HepG2 (cell line): ENCODE data around the gene SPRYD3. TPM values are rescaled to one million over a fixed set of nuclear protein-coding genes. Genes with fewer than 3 reads are reported as not detected.

Source experiments
- AKAP8 ChIP-seq: sonication (generic); formaldehyde crosslinking; IDR thresholded peaks from 2 replicates; pipeline ENCODE4 v1.5.1; 2020; ENCODE audit warnings: mild to moderate bottlenecking, missing genetic modification reagents
- ATF1 ChIP-seq: IDR thresholded peaks from 2 replicates; pipeline ENCODE4 v1.6.1; 2016; ENCODE audit warnings: mild to moderate bottlenecking, control low read depth
- CBFB ChIP-seq: sonication (generic); formaldehyde crosslinking; IDR thresholded peaks from 2 replicates; pipeline ENCODE4 v1.4.0; 2020; ENCODE audit warnings: missing genetic modification reagents
- CEBPG ChIP-seq: IDR thresholded peaks from 2 replicates; pipeline ENCODE4 v1.6.1; 2016
- CHD4 ChIP-seq: fragments of 200-600 bp; sonication (generic); IDR thresholded peaks from 2 replicates; pipeline ENCODE4 v1.7.0; 2017; ENCODE audit warnings: mild to moderate bottlenecking, low read length, borderline replicate concordance
- CREM ChIP-seq, 2 experiments: sonication (generic) in 1 of 2; formaldehyde crosslinking in 1 of 2; IDR thresholded peaks; 2 replicates each; pipeline versions ENCODE4 v1.4.0 to v1.6.1; 2016 to 2020; ENCODE audit warnings: antibody characterized with exemption in 1 of 2, mild to moderate bottlenecking in 1 of 2, missing genetic modification reagents in 1 of 2
- ETV5 ChIP-seq: IDR thresholded peaks from 2 replicates; pipeline ENCODE4 v1.6.1; 2018; ENCODE audit warnings: missing biosample characterization, missing genetic modification reagents, inconsistent platforms, borderline replicate concordance
- FOXO1 ChIP-seq: sonication (generic); formaldehyde crosslinking; IDR thresholded peaks from 2 replicates; pipeline ENCODE4 v1.4.0; 2020; ENCODE audit warnings: missing genetic modification reagents
- GFI1 ChIP-seq: sonication (generic); formaldehyde crosslinking; IDR thresholded peaks from 2 replicates; pipeline ENCODE4 v1.5.0; 2020; ENCODE audit warnings: missing genetic modification reagents, mild to moderate bottlenecking, borderline replicate concordance
- HOXA3 ChIP-seq: sonication (generic); formaldehyde crosslinking; IDR thresholded peaks from 2 replicates; pipeline ENCODE4 v1.5.0; 2020; ENCODE audit warnings: missing genetic modification reagents
- MED13 ChIP-seq: sonication (generic); formaldehyde crosslinking; IDR thresholded peaks from 2 replicates; pipeline ENCODE4 v1.5.0; 2020; ENCODE audit warnings: missing genetic modification reagents
- MED8 ChIP-seq: sonication (generic); formaldehyde crosslinking; IDR thresholded peaks from 2 replicates; pipeline ENCODE4 v1.8.1; 2023; ENCODE audit warnings: mild to moderate bottlenecking, missing genetic modification reagents; ENCODE audit not compliant: insufficient replicate concordance
- MIER2 ChIP-seq: IDR thresholded peaks from 2 replicates; pipeline ENCODE4 v1.6.1; 2016; ENCODE audit warnings: missing biosample characterization, missing genetic modification reagents
- NCOA2 ChIP-seq: sonication (generic); formaldehyde crosslinking; IDR thresholded peaks from 2 replicates; pipeline ENCODE4 v1.8.0; 2022; ENCODE audit warnings: inconsistent platforms
- NCOR1 ChIP-seq: fragments of 200-600 bp; sonication (generic); IDR thresholded peaks from 2 replicates; pipeline ENCODE4 v1.7.0; 2017; ENCODE audit warnings: antibody characterized with exemption, low read length, borderline replicate concordance
- POGZ ChIP-seq: sonication (generic); formaldehyde crosslinking; IDR thresholded peaks from 2 replicates; pipeline ENCODE4 v1.4.0; 2020; ENCODE audit warnings: mild to moderate bottlenecking, missing genetic modification reagents
- POLR2A ChIP-seq, 2 experiments: IDR thresholded peaks; 2 replicates each; pipeline ENCODE4 v1.6.1; 2011; ENCODE audit warnings: low read depth in 2 of 2, low read length in 2 of 2, mild to moderate bottlenecking in 1 of 2, moderate library complexity in 1 of 2; ENCODE audit not compliant: insufficient read depth in 1 of 2
- POLR2AphosphoS5 ChIP-seq: IDR thresholded peaks from 2 replicates; pipeline ENCODE4 v1.6.1; 2012; ENCODE audit warnings: low read depth, low read length
- SAP130 ChIP-seq: IDR thresholded peaks from 2 replicates; pipeline ENCODE4 v1.6.1; 2016; ENCODE audit warnings: low read depth
- SP5 ChIP-seq: IDR thresholded peaks from 2 replicates; pipeline ENCODE4 v1.6.1; 2016; ENCODE audit warnings: low read depth, borderline replicate concordance
- SUZ12 ChIP-seq: fragments of 150-350 bp; IDR thresholded peaks from 2 replicates; pipeline ENCODE4 v1.6.1; 2014; ENCODE audit warnings: low read depth, low read length
- TCF12 ChIP-seq, 2 experiments: fragments of 450-650 bp in 1 of 2; sonication (generic) in 1 of 2; formaldehyde crosslinking in 1 of 2; IDR thresholded peaks; 2 replicates each; pipeline versions ENCODE4 v1.6.1 to v1.8.0; 2017 to 2022; ENCODE audit warnings: antibody characterized with exemption in 1 of 2, mild to moderate bottlenecking in 1 of 2, missing genetic modification reagents in 1 of 2, moderate library complexity in 1 of 2
- ZBTB7A ChIP-seq: sonication (generic); formaldehyde crosslinking; IDR thresholded peaks from 2 replicates; pipeline ENCODE4 v1.8.0; 2022; ENCODE audit warnings: mild to moderate bottlenecking, missing genetic modification reagents
- ZFP37 ChIP-seq: sonication (generic); formaldehyde crosslinking; IDR thresholded peaks from 2 replicates; pipeline ENCODE4 v1.4.0; 2020; ENCODE audit warnings: missing genetic modification reagents, borderline replicate concordance
- ZNF317 ChIP-seq: sonication (generic); formaldehyde crosslinking; IDR thresholded peaks from 2 replicates; pipeline ENCODE4 v1.5.0; 2020; ENCODE audit warnings: mild to moderate bottlenecking, missing genetic modification reagents
- ZNF335 ChIP-seq: sonication (generic); formaldehyde crosslinking; IDR thresholded peaks from 2 replicates; pipeline ENCODE4 v1.4.0; 2020; ENCODE audit warnings: missing genetic modification reagents
- ZNF570 ChIP-seq: sonication (generic); formaldehyde crosslinking; IDR thresholded peaks from 2 replicates; pipeline ENCODE4 v1.4.0; 2020; ENCODE audit warnings: mild to moderate bottlenecking, missing genetic modification reagents, borderline replicate concordance
- ZNF768 ChIP-seq: sonication (generic); formaldehyde crosslinking; IDR thresholded peaks from 2 replicates; pipeline ENCODE4 v1.4.0; 2020; ENCODE audit warnings: missing genetic modification reagents
- polyA plus RNA-seq, 8 experiments: library from polyadenylated mRNA; depleted of rRNA in 3 of 8; stranded (reverse) in 7 of 8; unstranded in 1 of 8; fragments of >200 nt; fragmentation: Illumina TruSeq in 4 of 8; extraction: Trizol in 4 of 8; gene quantifications; 2 replicates each; pipeline versions ENCODE4 v1.2.1 to v1.2.3, GENCODE V29; 2011 to 2016; ENCODE audit warnings: low read depth in 4 of 8, missing spikeins in 1 of 8, mixed read lengths in 1 of 8; ENCODE audit not compliant: insufficient read depth in 1 of 8
- total RNA-seq, 5 experiments: library from RNA; depleted of rRNA; stranded (reverse); fragments of >200 nt; fragmentation: Illumina TruSeq; extraction: Trizol; gene quantifications; 2 replicates each; pipeline ENCODE4 v1.2.3, GENCODE V29; 2016; ENCODE audit warnings: low read depth in 1 of 5
- TF ChIP-seq, protein P1 (sequence below): sonication (generic); formaldehyde crosslinking; IDR thresholded peaks from 2 replicates; pipeline ENCODE4 v1.4.0; 2020; ENCODE audit warnings: missing genetic modification reagents
- TF ChIP-seq, protein P2 (sequence below): sonication (generic); formaldehyde crosslinking; IDR thresholded peaks from 2 replicates; pipeline ENCODE4 v1.4.0; 2020; ENCODE audit warnings: missing genetic modification reagents, mild to moderate bottlenecking, borderline replicate concordance
- TF ChIP-seq, protein P3 (sequence below): IDR thresholded peaks from 2 replicates; pipeline ENCODE4 v1.6.1; 2016

Gene SPRYD3
- total and polyA plus RNA-seq, 2 of the 13 experiments (the other 11 are each of a cell fraction or from before 2014, with no cell fraction given), result 9.0 to 9.2 TPM

DNA sequence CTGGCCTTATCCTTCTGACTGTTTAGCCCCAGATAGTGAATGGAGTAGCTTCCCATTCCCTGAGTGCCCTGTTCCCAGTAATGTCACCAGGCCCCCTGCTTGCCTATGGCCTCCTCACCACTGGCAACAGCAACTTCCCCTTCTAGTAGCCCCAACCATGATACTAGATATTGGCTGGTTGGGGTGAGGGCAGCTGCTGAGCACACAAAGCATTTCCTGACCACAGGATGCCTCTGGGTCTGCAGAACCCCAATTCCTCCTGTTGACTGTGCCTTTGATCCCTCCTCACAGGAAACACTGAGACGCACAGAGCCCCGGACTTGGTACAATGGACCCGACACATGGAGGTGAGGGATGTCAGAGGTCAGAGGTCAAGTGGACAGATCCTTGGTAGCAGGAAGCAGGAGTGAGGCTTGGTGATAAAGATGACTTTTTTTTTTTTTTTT lies 24.7 kb upstream of the SPRYD3 start (continued):
- peak; percentile 37; the same call in 1 of the 2 replicates for TF ChIP-seq POLR2AphosphoS5
- 0 out of 2 replicates have a peak, but pooled peaks have one; percentile 40 for TF ChIP-seq SP5 (CRISPR knock-in tag)
- TF ChIP-seq ZFP37 (CRISPR knock-in tag), result 0 out of 2 replicates have a peak, but pooled peaks have one; percentile 44
- TF ChIP-seq ATF1 (CRISPR knock-in tag), result peak; percentile 51; the same call in 1 of the 2 replicates
- TF ChIP-seq SUZ12, result no peak
- peak; percentile 95 for TF ChIP-seq ETV5 (CRISPR knock-in tag)
- peak; percentile 27; the same call in 1 of the 2 replicates for TF ChIP-seq ZBTB7A
- TF ChIP-seq POGZ, result peak; percentile 43; the same call in 1 of the 2 replicates
- TF ChIP-seq MED13 (CRISPR knock-in tag), result 0 out of 2 replicates have a peak, but pooled peaks have one; percentile 36
- no peak for TF ChIP-seq TCF12 (IDR thresholded peaks at IDR 0.05)
- TF ChIP-seq TCF12 (CRISPR knock-in tag; IDR thresholded peaks at IDR 0.05), result peak; percentile 84; the same call in 1 of the 2 replicates
- TF ChIP-seq ZNF768, result no peak
- TF ChIP-seq CHD4, result peak; percentile 68
- TF ChIP-seq NCOA2 (CRISPR knock-in tag), result peak; percentile 79
- 0 out of 2 replicates have a peak, but pooled peaks have one; percentile 10 for TF ChIP-seq CEBPG (CRISPR knock-in tag)
- peak; percentile 81 for TF ChIP-seq MED8 (CRISPR knock-in tag)
- TF ChIP-seq NCOR1, result peak; percentile 51
- TF ChIP-seq MIER2 (CRISPR knock-in tag), result peak; percentile 47; the same call in 1 of the 2 replicates
- TF ChIP-seq ZNF335 (CRISPR knock-in tag), result peak; percentile 84; the same call in 1 of the 2 replicates
- TF ChIP-seq, protein P1, sequence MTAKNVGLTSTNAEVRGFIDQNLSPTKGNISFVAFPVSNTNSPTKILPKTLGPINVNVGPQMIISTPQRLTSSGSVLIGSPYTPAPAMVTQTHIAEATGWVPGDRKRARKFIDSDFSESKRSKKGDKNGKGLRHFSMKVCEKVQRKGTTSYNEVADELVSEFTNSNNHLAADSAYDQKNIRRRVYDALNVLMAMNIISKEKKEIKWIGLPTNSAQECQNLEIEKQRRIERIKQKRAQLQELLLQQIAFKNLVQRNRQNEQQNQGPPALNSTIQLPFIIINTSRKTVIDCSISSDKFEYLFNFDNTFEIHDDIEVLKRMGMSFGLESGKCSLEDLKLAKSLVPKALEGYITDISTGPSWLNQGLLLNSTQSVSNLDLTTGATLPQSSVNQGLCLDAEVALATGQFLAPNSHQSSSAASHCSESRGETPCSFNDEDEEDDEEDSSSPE, result peak; percentile 20; the same call in 1 of the 2 replicates
- TF ChIP-seq, protein P2, sequence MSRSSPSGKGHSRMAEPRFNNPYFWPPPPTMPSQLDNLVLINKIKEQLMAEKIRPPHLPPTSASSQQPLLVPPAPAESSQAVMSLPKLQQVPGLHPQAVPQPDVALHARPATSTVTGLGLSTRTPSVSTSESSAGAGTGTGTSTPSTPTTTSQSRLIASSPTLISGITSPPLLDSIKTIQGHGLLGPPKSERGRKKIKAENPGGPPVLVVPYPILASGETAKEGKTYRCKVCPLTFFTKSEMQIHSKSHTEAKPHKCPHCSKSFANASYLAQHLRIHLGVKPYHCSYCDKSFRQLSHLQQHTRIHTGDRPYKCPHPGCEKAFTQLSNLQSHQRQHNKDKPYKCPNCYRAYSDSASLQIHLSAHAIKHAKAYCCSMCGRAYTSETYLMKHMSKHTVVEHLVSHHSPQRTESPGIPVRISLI (CRISPR knock-in tag), result peak; percentile 95
- peak; percentile 61 for TF ChIP-seq SAP130 (CRISPR knock-in tag)
- no peak for TF ChIP-seq POLR2A (IDR thresholded peaks at IDR 0.05; ENCODE audit: insufficient read depth in 1 of 2, low read depth in 2 of 2, low read length in 2 of 2)
- peak; percentile 67 for TF ChIP-seq HOXA3 (CRISPR knock-in tag)
- peak; percentile 69; the same call in 1 of the 2 replicates for TF ChIP-seq CBFB (CRISPR knock-in tag)
- 0 out of 2 replicates have a peak, but pooled peaks have one; percentile 52 for TF ChIP-seq ZNF317 (CRISPR knock-in tag)
- no peak for TF ChIP-seq ZNF570 (CRISPR knock-in tag)
- TF ChIP-seq GFI1, result 0 out of 2 replicates have a peak, but pooled peaks have one; percentile 62
- peak; percentile 86 for TF ChIP-seq FOXO1
- TF ChIP-seq CREM (IDR thresholded peaks at IDR 0.05), result peak; percentile 69; the same call in 1 of the 2 replicates
- no peak for TF ChIP-seq CREM (CRISPR knock-in tag; IDR thresholded peaks at IDR 0.05)
- TF ChIP-seq AKAP8 (CRISPR knock-in tag), result no peak
- TF ChIP-seq, protein P3, sequence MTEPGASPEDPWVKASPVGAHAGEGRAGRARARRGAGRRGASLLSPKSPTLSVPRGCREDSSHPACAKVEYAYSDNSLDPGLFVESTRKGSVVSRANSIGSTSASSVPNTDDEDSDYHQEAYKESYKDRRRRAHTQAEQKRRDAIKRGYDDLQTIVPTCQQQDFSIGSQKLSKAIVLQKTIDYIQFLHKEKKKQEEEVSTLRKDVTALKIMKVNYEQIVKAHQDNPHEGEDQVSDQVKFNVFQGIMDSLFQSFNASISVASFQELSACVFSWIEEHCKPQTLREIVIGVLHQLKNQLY (CRISPR knock-in tag), result peak; percentile 88
